ENCODE measurements around the gene SLC6A3. TPM values are rescaled to one million over a fixed set of nuclear protein-coding genes. Genes with fewer than 3 reads are reported as not detected.

SLC6A3 gene
- total RNA-seq, 1 experiment from 2014 or later, result not detected

DNA sequence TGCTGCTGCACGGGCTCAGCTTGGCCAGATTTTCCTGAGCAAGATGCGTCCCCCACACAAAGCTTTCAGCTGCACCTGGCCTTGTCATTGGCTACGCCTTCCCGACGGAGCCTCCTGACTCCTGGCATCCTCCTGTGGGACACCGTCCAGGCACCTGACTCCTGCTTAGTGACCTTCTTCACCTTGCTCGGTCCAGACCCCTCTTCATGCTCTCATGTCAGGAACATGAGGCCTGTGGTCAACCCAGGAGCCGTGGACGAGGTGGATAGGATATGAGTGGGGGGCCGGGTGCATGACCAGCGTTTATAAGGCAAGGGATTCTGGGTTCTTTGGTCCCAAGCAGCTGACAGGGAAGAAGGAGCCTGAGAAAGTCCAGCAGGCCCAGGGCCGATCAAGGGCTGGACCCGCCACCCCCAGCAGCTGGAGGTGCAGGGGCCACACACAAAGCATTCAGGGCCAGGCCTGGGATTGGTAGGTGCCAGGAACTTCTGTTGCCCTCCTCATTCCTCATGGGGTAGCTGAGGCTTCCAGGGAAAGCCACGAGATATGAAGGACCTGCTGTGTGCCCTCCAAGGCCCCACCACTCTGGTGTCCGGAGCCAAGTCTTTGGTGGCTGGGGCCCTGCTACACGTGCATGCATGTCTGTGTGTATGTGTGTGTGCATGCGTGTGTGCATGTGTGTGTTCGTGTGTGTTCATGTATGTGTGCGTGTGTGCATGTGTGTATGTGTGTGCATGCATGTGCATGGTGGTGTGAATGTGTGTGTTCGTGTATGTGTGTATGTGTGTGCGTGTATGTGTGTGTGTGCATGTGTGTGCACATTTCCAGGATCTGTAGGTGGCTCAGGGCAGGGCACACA lies 34.9 kb downstream of the SLC6A3 start:
- Mint-ChIP-seq H3K27ac (ENCODE audit: unreplicated experiment) (no peak overlapping the region), H3K4me3 (ENCODE audit: unreplicated experiment) (no peak overlapping the region), H3K36me3 (ENCODE audit: insufficient read depth, unreplicated experiment) (no peaks in the 10 kb centered on the region), H3K9me3 (ENCODE audit: unreplicated experiment) (no peaks in the 10 kb centered on the region), H3K27me3 (ENCODE audit: insufficient read depth, unreplicated experiment) (peaks cover 20% of the 10 kb centered on the region), H3K4me1 (ENCODE audit: low read depth, unreplicated experiment) (no peaks in the 10 kb centered on the region)
- Histone ChIP-seq H3K4me3 (ENCODE audit: low read depth, low read length) (no peak overlapping the region), H3K27me3 (replicated peaks; ENCODE audit: control insufficient read depth, insufficient read depth, low read length) (no peaks in the 10 kb centered on the region; the same call in 1 of the 2 replicates), H3K9me3 (no peaks in the 10 kb centered on the region), H3K4me1 (no peaks in the 10 kb centered on the region), H3K36me3 (ENCODE audit: control insufficient read depth, insufficient read depth, low read length) (no peaks in the 10 kb centered on the region)
- ChIA-PET POLR2A (no interaction called here), CTCF (no interaction called here)
- intact Hi-C loops (cut with micrococcal nuclease; ENCODE audit: unreplicated experiment), result no loop called here
- no peak for DNase-seq
- no TSS peak for BruUV-seq (replicated peaks)
- no peak for TF ChIP-seq CTCF (IDR thresholded peaks at IDR 0.05; ENCODE audit: insufficient read depth in 1 of 2, low read depth in 1 of 2, low read length in 1 of 2, severe bottlenecking in 1 of 2, unreplicated experiment in 1 of 2)

DNA sequence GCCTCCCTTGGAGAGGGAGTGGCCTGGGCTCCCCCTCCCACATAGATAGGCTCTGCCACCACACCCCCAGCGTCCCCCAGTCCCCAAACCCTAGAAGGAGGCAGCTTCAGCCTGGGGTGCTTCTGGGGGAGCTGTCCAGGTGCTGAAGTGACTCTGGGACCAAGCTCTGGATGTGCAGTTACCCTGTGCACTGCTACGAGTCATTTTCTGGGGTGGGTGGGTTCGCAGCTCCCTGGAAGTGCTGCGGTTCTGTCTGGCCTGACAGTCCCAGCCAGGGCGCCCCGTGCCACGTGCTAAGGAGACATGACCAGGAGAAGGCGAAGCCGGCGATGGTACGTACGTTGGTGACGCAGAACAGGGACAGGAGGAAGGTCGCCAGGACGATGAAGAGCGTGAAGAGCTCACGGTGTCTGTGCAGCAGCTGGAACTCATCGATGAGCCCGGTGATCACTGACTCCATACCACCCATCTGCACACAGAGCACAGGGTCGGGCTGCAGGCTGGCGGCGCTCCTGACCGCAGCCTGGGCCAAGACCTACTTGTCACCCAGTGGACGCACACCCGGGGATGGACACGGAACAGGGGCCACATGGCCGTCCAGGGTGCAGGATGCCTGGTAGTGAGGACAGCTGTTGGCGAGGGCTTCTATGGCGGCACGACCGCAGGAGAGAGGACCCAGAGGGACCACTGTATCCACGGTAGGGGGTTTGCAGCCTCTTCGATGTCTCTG lies 35.7 kb downstream of the SLC6A3 start:
- intact Hi-C loops (cut with micrococcal nuclease; ENCODE audit: unreplicated experiment), result no loop called here
- CTCF ChIA-PET, result no interaction called here
- no TSS peak for BruUV-seq (replicated peaks)
- H3K9me3 Mint-ChIP-seq (ENCODE audit: unreplicated experiment), result no peaks in the 10 kb centered on the region
- no peak overlapping the region for H3K27ac Mint-ChIP-seq (ENCODE audit: unreplicated experiment)
- no peak for TF ChIP-seq CTCF (IDR thresholded peaks at IDR 0.05; ENCODE audit: insufficient read depth in 1 of 2, low read depth in 1 of 2, low read length in 1 of 2, severe bottlenecking in 1 of 2, unreplicated experiment in 1 of 2)
- H3K27me3 Mint-ChIP-seq (ENCODE audit: insufficient read depth, unreplicated experiment), result peaks cover 20% of the 10 kb centered on the region
- no peaks in the 10 kb centered on the region; the same call in 1 of the 2 replicates for H3K27me3 ChIP-seq (replicated peaks; ENCODE audit: control insufficient read depth, insufficient read depth, low read length)
- H3K4me1 Mint-ChIP-seq (ENCODE audit: low read depth, unreplicated experiment), result no peaks in the 10 kb centered on the region
- DNase-seq, result peak in 1 of 2 experiments; percentile 54
- H3K36me3 Mint-ChIP-seq (ENCODE audit: insufficient read depth, unreplicated experiment), result no peaks in the 10 kb centered on the region
- no peak overlapping the region for H3K4me3 Mint-ChIP-seq (ENCODE audit: unreplicated experiment)
- no peaks in the 10 kb centered on the region for H3K36me3 ChIP-seq (ENCODE audit: control insufficient read depth, insufficient read depth, low read length)
- H3K4me3 ChIP-seq (ENCODE audit: low read depth, low read length), result no peak overlapping the region
- no peaks in the 10 kb centered on the region for H3K4me1 ChIP-seq
- no peaks in the 10 kb centered on the region for H3K9me3 ChIP-seq
- POLR2A ChIA-PET, result no interaction called here

DNA sequence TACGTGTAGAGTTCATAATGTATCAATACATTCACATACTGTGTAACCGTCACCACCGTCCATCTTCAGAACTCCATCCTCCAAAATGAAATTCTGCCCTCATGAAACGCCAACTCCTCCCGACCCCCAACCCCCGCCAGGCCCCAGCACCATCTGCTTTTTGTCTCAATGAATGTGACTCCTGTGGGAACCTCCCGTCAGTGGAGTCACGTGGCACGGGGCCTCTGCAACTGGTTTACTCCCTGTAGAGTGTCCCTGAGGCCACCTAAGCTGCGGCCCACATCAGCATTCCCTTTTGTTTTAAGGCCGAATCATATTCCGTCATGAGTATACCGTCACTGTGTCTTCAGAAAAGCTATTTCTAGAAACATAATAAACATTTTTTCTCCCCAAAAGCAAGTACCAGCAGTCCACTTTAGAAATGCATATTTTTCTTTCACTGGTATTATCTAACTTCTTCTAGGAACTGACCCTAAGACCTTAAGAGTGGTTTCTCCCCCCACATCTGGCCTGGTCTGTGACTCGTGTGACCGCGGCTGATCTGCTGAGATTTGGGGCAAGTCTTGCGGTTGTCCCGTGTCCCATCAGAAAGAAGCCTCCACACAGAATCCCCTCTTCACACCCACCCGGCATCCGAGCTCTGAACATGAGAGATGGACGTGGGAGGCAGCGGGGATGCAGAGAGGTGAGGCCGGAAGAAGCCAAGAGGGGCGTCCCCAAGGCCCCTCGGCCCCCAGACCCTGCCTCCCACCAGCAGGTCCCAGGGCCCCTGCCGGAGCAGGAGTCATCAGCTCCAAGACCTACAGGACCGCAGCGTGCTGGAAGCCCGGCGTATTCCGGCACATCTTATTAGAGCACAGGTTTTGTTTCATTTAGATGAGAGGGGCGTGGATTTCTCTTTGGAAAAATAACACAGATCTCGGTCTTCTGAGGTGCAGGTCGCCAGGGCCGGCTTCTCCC lies 38.3 kb downstream of the SLC6A3 start:
- H3K4me3 ChIP-seq (ENCODE audit: low read depth, low read length), result no peak overlapping the region
- intact Hi-C loops (cut with micrococcal nuclease; ENCODE audit: unreplicated experiment), result no loop called here
- no peak for TF ChIP-seq CTCF (IDR thresholded peaks at IDR 0.05; ENCODE audit: insufficient read depth in 1 of 2, low read depth in 1 of 2, low read length in 1 of 2, severe bottlenecking in 1 of 2, unreplicated experiment in 1 of 2)
- BruUV-seq (replicated peaks), result no TSS peak
- H3K36me3 Mint-ChIP-seq (ENCODE audit: insufficient read depth, unreplicated experiment), result no peaks in the 10 kb centered on the region
- ChIA-PET CTCF (no interaction called here), POLR2A (no interaction called here)
- no peaks in the 10 kb centered on the region for H3K36me3 ChIP-seq (ENCODE audit: control insufficient read depth, insufficient read depth, low read length)
- peaks cover 26% of the 10 kb centered on the region for H3K27me3 Mint-ChIP-seq (ENCODE audit: insufficient read depth, unreplicated experiment)
- H3K27me3 ChIP-seq (replicated peaks; ENCODE audit: control insufficient read depth, insufficient read depth, low read length), result no peaks in the 10 kb centered on the region; the same call in 1 of the 2 replicates
- no peak overlapping the region for H3K4me3 Mint-ChIP-seq (ENCODE audit: unreplicated experiment)
- H3K9me3 Mint-ChIP-seq (ENCODE audit: unreplicated experiment), result no peaks in the 10 kb centered on the region
- H3K4me1 ChIP-seq, result no peaks in the 10 kb centered on the region
- H3K4me1 Mint-ChIP-seq (ENCODE audit: low read depth, unreplicated experiment), result no peaks in the 10 kb centered on the region
- DNase-seq, result no peak
- no peak overlapping the region for H3K27ac Mint-ChIP-seq (ENCODE audit: unreplicated experiment)
- no peaks in the 10 kb centered on the region for H3K9me3 ChIP-seq

Measured in Caco-2 (cell line).